Measurements from ENCODE around the gene ATG12.

DNA sequence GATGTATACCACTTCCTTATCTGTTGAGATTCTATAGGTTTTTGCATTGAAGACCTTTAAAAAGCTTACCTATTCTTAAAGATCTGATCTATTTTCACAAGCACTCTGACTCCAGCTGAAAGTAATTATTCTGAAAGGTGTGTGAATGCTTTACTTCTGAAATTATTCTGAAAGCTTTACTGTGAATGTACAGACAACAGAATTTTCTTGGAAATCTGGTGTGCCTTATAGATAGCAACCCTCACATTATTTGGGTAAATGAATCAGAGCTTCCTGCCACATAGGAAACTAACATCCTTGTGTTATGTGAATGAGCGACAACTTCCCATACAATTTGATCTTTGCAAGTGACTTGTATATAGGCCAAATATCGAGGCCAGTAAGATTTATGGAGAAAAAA lies 31.4 kb downstream of the ATG12 start:
- no peak for TF ChIP-seq POLR2AphosphoS5 (IDR thresholded peaks at IDR 0.05; ENCODE audit: low read depth)
- no peak for TF ChIP-seq JUNB (IDR thresholded peaks at IDR 0.05; ENCODE audit: unreplicated experiment)
- TF ChIP-seq, protein P1, sequence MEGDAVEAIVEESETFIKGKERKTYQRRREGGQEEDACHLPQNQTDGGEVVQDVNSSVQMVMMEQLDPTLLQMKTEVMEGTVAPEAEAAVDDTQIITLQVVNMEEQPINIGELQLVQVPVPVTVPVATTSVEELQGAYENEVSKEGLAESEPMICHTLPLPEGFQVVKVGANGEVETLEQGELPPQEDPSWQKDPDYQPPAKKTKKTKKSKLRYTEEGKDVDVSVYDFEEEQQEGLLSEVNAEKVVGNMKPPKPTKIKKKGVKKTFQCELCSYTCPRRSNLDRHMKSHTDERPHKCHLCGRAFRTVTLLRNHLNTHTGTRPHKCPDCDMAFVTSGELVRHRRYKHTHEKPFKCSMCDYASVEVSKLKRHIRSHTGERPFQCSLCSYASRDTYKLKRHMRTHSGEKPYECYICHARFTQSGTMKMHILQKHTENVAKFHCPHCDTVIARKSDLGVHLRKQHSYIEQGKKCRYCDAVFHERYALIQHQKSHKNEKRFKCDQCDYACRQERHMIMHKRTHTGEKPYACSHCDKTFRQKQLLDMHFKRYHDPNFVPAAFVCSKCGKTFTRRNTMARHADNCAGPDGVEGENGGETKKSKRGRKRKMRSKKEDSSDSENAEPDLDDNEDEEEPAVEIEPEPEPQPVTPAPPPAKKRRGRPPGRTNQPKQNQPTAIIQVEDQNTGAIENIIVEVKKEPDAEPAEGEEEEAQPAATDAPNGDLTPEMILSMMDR (conservative IDR thresholded peaks at IDR 0.05; ENCODE audit: low read depth in 2 of 2) = no peak
- TF ChIP-seq CREB1 (CRISPR knock-in tag; IDR thresholded peaks at IDR 0.05; ENCODE audit: low read depth) = no peak
- no peak for TF ChIP-seq EZH2 (IDR thresholded peaks at IDR 0.05; ENCODE audit: low read depth, unreplicated experiment)
- TF ChIP-seq, protein P2, sequence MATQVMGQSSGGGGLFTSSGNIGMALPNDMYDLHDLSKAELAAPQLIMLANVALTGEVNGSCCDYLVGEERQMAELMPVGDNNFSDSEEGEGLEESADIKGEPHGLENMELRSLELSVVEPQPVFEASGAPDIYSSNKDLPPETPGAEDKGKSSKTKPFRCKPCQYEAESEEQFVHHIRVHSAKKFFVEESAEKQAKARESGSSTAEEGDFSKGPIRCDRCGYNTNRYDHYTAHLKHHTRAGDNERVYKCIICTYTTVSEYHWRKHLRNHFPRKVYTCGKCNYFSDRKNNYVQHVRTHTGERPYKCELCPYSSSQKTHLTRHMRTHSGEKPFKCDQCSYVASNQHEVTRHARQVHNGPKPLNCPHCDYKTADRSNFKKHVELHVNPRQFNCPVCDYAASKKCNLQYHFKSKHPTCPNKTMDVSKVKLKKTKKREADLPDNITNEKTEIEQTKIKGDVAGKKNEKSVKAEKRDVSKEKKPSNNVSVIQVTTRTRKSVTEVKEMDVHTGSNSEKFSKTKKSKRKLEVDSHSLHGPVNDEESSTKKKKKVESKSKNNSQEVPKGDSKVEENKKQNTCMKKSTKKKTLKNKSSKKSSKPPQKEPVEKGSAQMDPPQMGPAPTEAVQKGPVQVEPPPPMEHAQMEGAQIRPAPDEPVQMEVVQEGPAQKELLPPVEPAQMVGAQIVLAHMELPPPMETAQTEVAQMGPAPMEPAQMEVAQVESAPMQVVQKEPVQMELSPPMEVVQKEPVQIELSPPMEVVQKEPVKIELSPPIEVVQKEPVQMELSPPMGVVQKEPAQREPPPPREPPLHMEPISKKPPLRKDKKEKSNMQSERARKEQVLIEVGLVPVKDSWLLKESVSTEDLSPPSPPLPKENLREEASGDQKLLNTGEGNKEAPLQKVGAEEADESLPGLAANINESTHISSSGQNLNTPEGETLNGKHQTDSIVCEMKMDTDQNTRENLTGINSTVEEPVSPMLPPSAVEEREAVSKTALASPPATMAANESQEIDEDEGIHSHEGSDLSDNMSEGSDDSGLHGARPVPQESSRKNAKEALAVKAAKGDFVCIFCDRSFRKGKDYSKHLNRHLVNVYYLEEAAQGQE (IDR thresholded peaks at IDR 0.05; ENCODE audit: unreplicated experiment) = no peak
- TF ChIP-seq EZH2phosphoT487 (IDR thresholded peaks at IDR 0.05; ENCODE audit: unreplicated experiment) = no peak

Measured in GM23338 (cell line).